Hepatocyte (in vitro differentiated cells): ENCODE data around the gene RASIP1. TPM values are rescaled to one million over a fixed set of nuclear protein-coding genes. Genes with fewer than 3 reads are reported as not detected.
A peak's percentile ranks its signal among the peaks of the same experiment; 100 is the strongest.
"Not testable (repeated sequence)": the region's sequence is repeated elsewhere in the genome, so short reads cannot be mapped to it uniquely, and the experiment has no call there.

Experiments
- DNase-seq: peaks from one replicate; pipeline ENCODE4 v3.0.0-alpha.2; 2016; ENCODE audit warnings: low spot score
- H2AFZ ChIP-seq: fragments of 200-600 bp; sonication (generic); 2 replicates; pipeline ENCODE4 v1.6.0; 2016; ENCODE audit warnings: antibody characterized with exemption, mild to moderate bottlenecking
- H3K27ac ChIP-seq: fragments of 200-600 bp; sonication (generic); 2 replicates; pipeline ENCODE4 v1.5.1; 2016; ENCODE audit warnings: mild to moderate bottlenecking
- H3K27me3 ChIP-seq: fragments of 200-600 bp; sonication (generic); 2 replicates; pipeline ENCODE4 v1.6.1; 2016
- H3K36me3 ChIP-seq: fragments of 200-600 bp; sonication (generic); replicated peaks from 2 replicates; pipeline ENCODE4 v1.5.1; 2016; ENCODE audit warnings: low read depth; ENCODE audit not compliant: insufficient read depth
- H3K4me1 ChIP-seq: fragments of 200-600 bp; sonication (generic); 2 replicates; pipeline ENCODE4 v1.5.1; 2016; ENCODE audit warnings: mild to moderate bottlenecking, moderate library complexity; ENCODE audit not compliant: insufficient read depth
- H3K4me2 ChIP-seq: fragments of 200-600 bp; sonication (generic); 2 replicates; pipeline ENCODE4 v1.6.0; 2016
- H3K4me3 ChIP-seq: fragments of 200-600 bp; sonication (generic); 2 replicates; pipeline ENCODE4 v1.5.1; 2016; ENCODE audit warnings: mild to moderate bottlenecking
- H3K79me2 ChIP-seq: fragments of 200-600 bp; sonication (generic); 2 replicates; pipeline ENCODE4 v1.6.0; 2017; ENCODE audit warnings: mild to moderate bottlenecking
- H3K9me2 ChIP-seq: fragments of 200-600 bp; sonication (generic); replicated peaks from 2 replicates; pipeline ENCODE4 v1.6.0; 2017; ENCODE audit warnings: mild to moderate bottlenecking; ENCODE audit not compliant: insufficient read depth
- H3K9me3 ChIP-seq: fragments of 200-600 bp; sonication (generic); 2 replicates; pipeline ENCODE4 v1.5.1; 2016; ENCODE audit warnings: low read depth, mild to moderate bottlenecking
- H4K20me1 ChIP-seq: fragments of 200-600 bp; sonication (generic); 2 replicates; pipeline ENCODE4 v1.6.0; 2016; ENCODE audit warnings: mild to moderate bottlenecking; ENCODE audit not compliant: insufficient read depth, poor library complexity, severe bottlenecking
- CTCF ChIP-seq: fragments of 200-600 bp; sonication (generic); IDR thresholded peaks from 2 replicates; pipeline ENCODE4 v1.5.1; 2016; ENCODE audit warnings: antibody characterized with exemption, mild to moderate bottlenecking; ENCODE audit not compliant: poor library complexity
- EZH2 ChIP-seq: fragments of 200-600 bp; sonication (generic); IDR thresholded peaks from 2 replicates; pipeline ENCODE4 v1.6.1; 2016; ENCODE audit warnings: antibody characterized with exemption, mild to moderate bottlenecking, borderline replicate concordance
- EZH2phosphoT487 ChIP-seq: fragments of 200-600 bp; sonication (generic); IDR thresholded peaks from one replicate; pipeline ENCODE4 v1.6.1; 2018; ENCODE audit warnings: antibody characterized with exemption, mild to moderate bottlenecking, low read depth, moderate library complexity; ENCODE audit not compliant: unreplicated experiment, severe bottlenecking
- WGBS: methylation state at CpG from one replicate; pipeline ENCODE4 v1.1.6; 2016; ENCODE audit warnings: low lambda C conversion rate; ENCODE audit errors: missing lambda C conversion rate; 5-methylcytosine and 5-hydroxymethylcytosine counted together
- polyA plus RNA-seq: library from polyadenylated mRNA; unstranded; fragments of >200 nt; fragmentation: Nextera tagmentation; extraction: Ambion mirVana; gene quantifications from 2 replicates; pipeline ENCODE4 v1.2.1, GENCODE V29; 2016
- total RNA-seq: library from RNA; depleted of rRNA; stranded (reverse); fragments of >200 nt; gene quantifications from 2 replicates; pipeline ENCODE4 v1.2.3, GENCODE V29; 2014

RASIP1 gene
- total and polyA plus RNA-seq, 2 experiments from 2014 or later = 1.1 to 1.9 TPM

GRCh38 chr19:48720251-48720612 lies 20.2 kb downstream of the RASIP1 start:
- H3K9me3 ChIP-seq = no peaks in the 10 kb centered on the region
- no peak overlapping the region for H2AFZ ChIP-seq
- H3K79me2 ChIP-seq = peaks cover 6% of the 10 kb centered on the region
- H3K27ac ChIP-seq = peak overlapping the region; percentile 10
- H3K36me3 ChIP-seq = no peaks in the 10 kb centered on the region
- H4K20me1 ChIP-seq = no peaks in the 10 kb centered on the region
- no peaks in the 10 kb centered on the region for H3K9me2 ChIP-seq
- WGBS = 29% methylated on average over 9 of the region's 12 CpGs
- no peaks in the 10 kb centered on the region for H3K27me3 ChIP-seq
- H3K4me3 ChIP-seq = no peak overlapping the region
- H3K4me2 ChIP-seq = peak overlapping the region; percentile 68
- DNase-seq = no peak
- TF ChIP-seq EZH2 = no peak
- no peak for TF ChIP-seq CTCF
- TF ChIP-seq EZH2phosphoT487 = no peak
- peaks cover 15% of the 10 kb centered on the region for H3K4me1 ChIP-seq

- H2AFZ ChIP-seq = no peak within 1 kb of the TSS
- WGBS = 94% methylated on average over 26 of the region's 33 CpGs
- H3K27ac ChIP-seq = peak within 1 kb of the TSS; percentile 10
- peaks cover 18% of the 10 kb centered on the region for H3K4me1 ChIP-seq
- no peaks in the 10 kb centered on the region for H3K27me3 ChIP-seq
- no peak for DNase-seq
- H3K36me3 ChIP-seq = no peaks in the 10 kb centered on the region
- no peaks in the 10 kb centered on the region for H3K9me2 ChIP-seq
- no peak for TF ChIP-seq EZH2phosphoT487
- no peak for TF ChIP-seq CTCF
- no peak for TF ChIP-seq EZH2
- H3K9me3 ChIP-seq = no peaks in the 10 kb centered on the region
- H3K4me3 ChIP-seq = no peak within 1 kb of the TSS
- no peaks in the 10 kb centered on the region for H4K20me1 ChIP-seq
- peak within 1 kb of the TSS; percentile 68 for H3K4me2 ChIP-seq
- peaks cover 9% of the 10 kb centered on the region for H3K79me2 ChIP-seq
Observed at GRCh38 chr19:48719263-48720171, 20.9 kb downstream of the RASIP1 start, which contains the start of gene MAMSTR. MAMSTR (minus strand) TSS chr19:48719725; CDS start chr19:48719031, 694 bp downstream.

GRCh38 chr19:48718711-48719231 lies 21.6 kb downstream of the RASIP1 start:
- H3K27ac ChIP-seq = no peak overlapping the region

GRCh38 chr19:48718106-48718505 lies 22.3 kb downstream of the RASIP1 start:
- not testable (repeated sequence) for H3K4me3 ChIP-seq, H4K20me1 ChIP-seq, H3K27ac ChIP-seq, H3K9me3 ChIP-seq, H3K27me3 ChIP-seq, H3K36me3 ChIP-seq, H3K4me2 ChIP-seq, H3K9me2 ChIP-seq, DNase-seq, H2AFZ ChIP-seq
- Histone ChIP-seq H3K79me2 (peaks cover 11% of the 10 kb centered on the region), H3K4me1 (peaks cover 22% of the 10 kb centered on the region)
- 97% methylated on average over 12 of the region's 13 CpGs for WGBS

More at GRCh38 chr19:48718711-48719231, 21.6 kb downstream of the RASIP1 start:
- Histone ChIP-seq H4K20me1 (no peaks in the 10 kb centered on the region), H3K4me1 (peaks cover 18% of the 10 kb centered on the region), H3K4me2 (no peak overlapping the region), H3K79me2 (peaks cover 9% of the 10 kb centered on the region), H3K4me3 (no peak overlapping the region), H3K9me2 (no peaks in the 10 kb centered on the region), H2AFZ (no peak overlapping the region), H3K27me3 (no peaks in the 10 kb centered on the region), H3K9me3 (no peaks in the 10 kb centered on the region), H3K36me3 (no peaks in the 10 kb centered on the region)
- WGBS = 71% methylated on average over 15 of the region's 15 CpGs
- DNase-seq = no peak
- no peak for TF ChIP-seq EZH2phosphoT487
- no peak for TF ChIP-seq EZH2
- TF ChIP-seq CTCF = no peak
